ENCODE results near the gene TLR3. TPM values are rescaled to one million over a fixed set of nuclear protein-coding genes. Genes with fewer than 3 reads are reported as not detected.

Gene TLR3
- total and polyA plus RNA-seq, 2 experiments from 2014 or later = 0.54 to 0.68 TPM

GRCh38 chr4:186088523-186088922 lies 19.6 kb downstream of the TLR3 start:
- TF ChIP-seq EZH2 (IDR thresholded peaks at IDR 0.05; ENCODE audit: insufficient read depth, poor library complexity, severe bottlenecking) = no peak
- TF ChIP-seq EZH2phosphoT487 (IDR thresholded peaks at IDR 0.05; ENCODE audit: insufficient read depth, low read depth) = no peak
- Histone ChIP-seq H3K4me2 (ENCODE audit: unreplicated experiment) (no peak overlapping the region), H3K4me3 (no peak overlapping the region), H4K20me1 (ENCODE audit: insufficient read depth) (no peaks in the 10 kb centered on the region), H2AFZ (no peak overlapping the region), H3F3A (ENCODE audit: insufficient read depth) (no peaks in the 10 kb centered on the region), H3K9me2 (ENCODE audit: insufficient read depth) (no peaks in the 10 kb centered on the region), H3K9ac (no peak overlapping the region), H3K4me1 (ENCODE audit: insufficient read depth) (no peaks in the 10 kb centered on the region), H3K79me2 (ENCODE audit: insufficient read depth) (no peaks in the 10 kb centered on the region), H3K27me3 (replicated peaks; ENCODE audit: insufficient read depth) (no peaks in the 10 kb centered on the region), H3K27ac (no peak overlapping the region), H3K9me3 (ENCODE audit: low read depth) (no peaks in the 10 kb centered on the region), H3K36me3 (ENCODE audit: low read depth) (no peaks in the 10 kb centered on the region)
- in situ Hi-C loops (cut with MboI) = no loop called here
- no peak for DNase-seq

GRCh38 chr4:186092296-186092695 lies 23.3 kb downstream of the TLR3 start:
- H4K20me1 ChIP-seq (ENCODE audit: insufficient read depth) = no peaks in the 10 kb centered on the region
- no peaks in the 10 kb centered on the region for H3K9me3 ChIP-seq (ENCODE audit: low read depth)
- no peak overlapping the region for H3K4me3 ChIP-seq
- H3K9ac ChIP-seq = no peak overlapping the region
- peaks cover 7% of the 10 kb centered on the region for H3K27me3 ChIP-seq (replicated peaks; ENCODE audit: insufficient read depth)
- in situ Hi-C loops (cut with MboI) = no loop called here
- no peak overlapping the region for H2AFZ ChIP-seq
- TF ChIP-seq EZH2 (IDR thresholded peaks at IDR 0.05; ENCODE audit: insufficient read depth, poor library complexity, severe bottlenecking) = no peak
- no peak for TF ChIP-seq EZH2phosphoT487 (IDR thresholded peaks at IDR 0.05; ENCODE audit: insufficient read depth, low read depth)
- no peaks in the 10 kb centered on the region for H3K4me1 ChIP-seq (ENCODE audit: insufficient read depth)
- no peaks in the 10 kb centered on the region for H3F3A ChIP-seq (ENCODE audit: insufficient read depth)
- no peaks in the 10 kb centered on the region for H3K9me2 ChIP-seq (ENCODE audit: insufficient read depth)
- H3K36me3 ChIP-seq (ENCODE audit: low read depth) = no peaks in the 10 kb centered on the region
- WGBS, 2 experiments (ENCODE audit: low coverage in 1 of 2, low lambda C conversion rate in 2 of 2, missing lambda C conversion rate in 2 of 2) = 74% methylated on average over 17 of the region's 17 CpGs
- H3K79me2 ChIP-seq (ENCODE audit: insufficient read depth) = no peaks in the 10 kb centered on the region
- no peak overlapping the region for H3K27ac ChIP-seq
- DNase-seq = no peak
- no peak overlapping the region for H3K4me2 ChIP-seq (ENCODE audit: unreplicated experiment)

GRCh38 chr4:186095406-186095805 lies 26.4 kb downstream of the TLR3 start:
- Histone ChIP-seq H3K9me3 (ENCODE audit: low read depth) (no peaks in the 10 kb centered on the region), H3K9me2 (ENCODE audit: insufficient read depth) (no peaks in the 10 kb centered on the region), H4K20me1 (ENCODE audit: insufficient read depth) (no peaks in the 10 kb centered on the region), H3K36me3 (ENCODE audit: low read depth) (no peaks in the 10 kb centered on the region), H3K4me3 (no peak overlapping the region), H3K27me3 (replicated peaks; ENCODE audit: insufficient read depth) (peaks cover 10% of the 10 kb centered on the region), H3F3A (ENCODE audit: insufficient read depth) (no peaks in the 10 kb centered on the region), H2AFZ (no peak overlapping the region), H3K4me2 (ENCODE audit: unreplicated experiment) (no peak overlapping the region), H3K9ac (no peak overlapping the region), H3K27ac (no peak overlapping the region), H3K79me2 (ENCODE audit: insufficient read depth) (no peaks in the 10 kb centered on the region), H3K4me1 (ENCODE audit: insufficient read depth) (no peaks in the 10 kb centered on the region)
- TF ChIP-seq EZH2 (IDR thresholded peaks at IDR 0.05; ENCODE audit: insufficient read depth, poor library complexity, severe bottlenecking) (no peak), EZH2phosphoT487 (IDR thresholded peaks at IDR 0.05; ENCODE audit: insufficient read depth, low read depth) (no peak)
- in situ Hi-C loops (cut with MboI) = no loop called here
- no peak for DNase-seq
- WGBS, 2 experiments (ENCODE audit: low coverage in 1 of 2, low lambda C conversion rate in 2 of 2, missing lambda C conversion rate in 2 of 2) = 47 to 48% methylated on average over 13 of the region's 13 CpGs

- no peak overlapping the region for H3K4me2 ChIP-seq (ENCODE audit: unreplicated experiment)
- no peaks in the 10 kb centered on the region for H3K9me3 ChIP-seq (ENCODE audit: low read depth)
- no peak overlapping the region for H3K27ac ChIP-seq
- H3K9ac ChIP-seq = no peak overlapping the region
- H3K36me3 ChIP-seq (ENCODE audit: low read depth) = no peaks in the 10 kb centered on the region
- H3K4me3 ChIP-seq = no peak overlapping the region
- H2AFZ ChIP-seq = no peak overlapping the region
- no peaks in the 10 kb centered on the region for H3K9me2 ChIP-seq (ENCODE audit: insufficient read depth)
- TF ChIP-seq EZH2 (IDR thresholded peaks at IDR 0.05; ENCODE audit: insufficient read depth, poor library complexity, severe bottlenecking) (no peak), EZH2phosphoT487 (IDR thresholded peaks at IDR 0.05; ENCODE audit: insufficient read depth, low read depth) (no peak)
- no peak for DNase-seq
- H4K20me1 ChIP-seq (ENCODE audit: insufficient read depth) = no peaks in the 10 kb centered on the region
- H3K79me2 ChIP-seq (ENCODE audit: insufficient read depth) = no peaks in the 10 kb centered on the region
- 46 to 48% methylated on average over 9 of the region's 9 CpGs for WGBS, 2 experiments (ENCODE audit: low coverage in 1 of 2, low lambda C conversion rate in 2 of 2, missing lambda C conversion rate in 2 of 2)
- H3K27me3 ChIP-seq (replicated peaks; ENCODE audit: insufficient read depth) = peaks cover 10% of the 10 kb centered on the region
- in situ Hi-C loops (cut with MboI) = no loop called here
- H3F3A ChIP-seq (ENCODE audit: insufficient read depth) = no peaks in the 10 kb centered on the region
- no peaks in the 10 kb centered on the region for H3K4me1 ChIP-seq (ENCODE audit: insufficient read depth)
Observed at GRCh38 chr4:186096681-186097165, 27.8 kb downstream of the TLR3 start.

GRCh38 chr4:186097386-186097785 lies 28.4 kb downstream of the TLR3 start:
- peaks cover 10% of the 10 kb centered on the region for H3K27me3 ChIP-seq (replicated peaks; ENCODE audit: insufficient read depth)
- H3K79me2 ChIP-seq (ENCODE audit: insufficient read depth) = no peaks in the 10 kb centered on the region
- DNase-seq = no peak
- TF ChIP-seq EZH2phosphoT487 (IDR thresholded peaks at IDR 0.05; ENCODE audit: insufficient read depth, low read depth) (no peak), EZH2 (IDR thresholded peaks at IDR 0.05; ENCODE audit: insufficient read depth, poor library complexity, severe bottlenecking) (no peak)
- no peak overlapping the region for H3K4me3 ChIP-seq
- no peak overlapping the region for H3K9ac ChIP-seq
- H3K36me3 ChIP-seq (ENCODE audit: low read depth) = no peaks in the 10 kb centered on the region
- H4K20me1 ChIP-seq (ENCODE audit: insufficient read depth) = no peaks in the 10 kb centered on the region
- H3K4me2 ChIP-seq (ENCODE audit: unreplicated experiment) = no peak overlapping the region
- no peak overlapping the region for H2AFZ ChIP-seq
- no peaks in the 10 kb centered on the region for H3K4me1 ChIP-seq (ENCODE audit: insufficient read depth)
- H3K27ac ChIP-seq = no peak overlapping the region
- in situ Hi-C loops (cut with MboI) = no loop called here
- H3K9me2 ChIP-seq (ENCODE audit: insufficient read depth) = no peaks in the 10 kb centered on the region
- no peaks in the 10 kb centered on the region for H3F3A ChIP-seq (ENCODE audit: insufficient read depth)
- 38 to 51% methylated on average over 5 of the region's 5 CpGs for WGBS, 2 experiments (ENCODE audit: low coverage in 1 of 2, low lambda C conversion rate in 2 of 2, missing lambda C conversion rate in 2 of 2)
- H3K9me3 ChIP-seq (ENCODE audit: low read depth) = no peaks in the 10 kb centered on the region

Data from GM23248 (cell line).